GM21515 (cell line): ENCODE measurements around the gene CEP63.

Experiments
- ATAC-seq: cut with Tn5 transposase; IDR thresholded peaks from one replicate; pipeline ENCODE4 v1.9.1; 2021; ENCODE audit not compliant: unreplicated experiment

The CEP63 gene

DNA sequence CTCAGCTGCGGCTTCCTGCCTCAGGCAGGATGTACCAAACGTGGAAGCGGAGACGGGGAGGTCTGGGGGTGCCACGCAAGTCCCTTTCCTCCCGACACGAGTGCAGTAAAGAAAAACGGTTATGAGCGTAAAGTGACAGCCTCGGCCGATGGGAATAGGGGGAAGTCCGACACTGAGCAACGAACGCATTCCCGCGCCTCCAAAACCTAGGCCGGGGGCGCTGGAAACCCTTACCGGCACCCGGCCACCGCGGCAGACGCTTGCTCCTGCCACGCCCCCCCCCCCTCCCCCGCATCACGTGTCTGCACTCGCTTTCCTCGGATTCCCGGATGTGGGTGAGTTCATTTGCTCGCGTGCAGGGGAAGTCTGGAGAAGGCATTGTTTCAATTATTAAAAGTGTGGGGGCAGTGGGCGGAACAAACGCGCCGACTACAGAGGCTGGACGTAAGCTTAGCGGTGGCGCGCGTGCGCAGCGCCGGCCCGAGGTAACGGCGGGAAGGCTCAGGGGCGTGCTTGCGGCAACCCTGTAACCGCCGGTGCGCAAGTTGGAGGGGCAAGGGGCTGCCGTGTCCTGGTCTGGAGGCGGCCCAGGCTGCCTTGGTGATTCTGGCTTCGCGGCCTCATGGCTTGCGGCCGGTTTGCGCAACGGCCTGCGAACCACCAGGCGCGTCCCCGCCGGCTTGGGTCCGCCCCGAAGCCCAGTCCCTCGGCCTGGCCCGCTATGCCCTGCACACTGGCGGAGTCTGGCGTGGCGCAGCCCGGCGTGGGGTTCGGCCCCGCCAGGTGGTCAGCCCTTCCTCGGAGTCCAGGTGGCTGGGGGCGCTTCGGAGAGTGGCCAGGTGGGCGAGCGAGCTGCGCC, at the start of gene CEP63, which contains the start of gene ANAPC13:
TSS of gene CEP63 (plus strand) at position 340 of the 859 bp plus-strand sequence. CDS start 9,264 bp downstream, outside the sequence.
TSS of gene ANAPC13 (minus strand) at position 268 of the 859 bp plus-strand sequence. CDS start 3,081 bp downstream, outside the sequence.
- peak; percentile 79 for ATAC-seq

DNA sequence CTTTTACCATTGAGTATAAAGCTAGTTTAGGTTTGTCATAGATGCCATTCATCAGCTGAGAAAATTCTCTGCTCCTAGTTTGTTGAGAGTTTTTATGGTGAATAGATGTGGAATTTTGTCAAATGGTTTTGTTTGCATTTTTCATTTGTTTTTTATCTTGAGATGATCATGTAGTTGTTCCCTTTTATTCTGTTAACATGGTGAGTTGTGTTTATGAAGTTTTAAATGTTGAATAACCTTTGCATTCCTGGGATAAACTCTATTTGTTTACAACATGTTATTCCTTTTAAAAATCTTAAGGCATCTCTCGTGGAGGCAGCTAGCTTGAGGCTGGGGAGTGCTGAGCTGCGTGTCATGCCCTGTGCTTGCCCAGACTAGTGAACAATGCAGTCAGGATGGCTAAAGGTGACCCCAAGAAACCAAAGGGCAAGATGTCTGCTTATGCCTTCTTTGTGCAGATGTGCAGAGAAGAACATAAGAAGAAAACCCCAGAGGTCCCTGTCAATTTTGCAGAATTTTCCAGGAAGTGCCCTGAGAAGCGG, 48.6 kb upstream of the CEP63 start:
- no peak for ATAC-seq

GRCh38 chr3:134441321-134441720, 44.5 kb upstream of the CEP63 start:
- ATAC-seq = no peak

GRCh38 chr3:134441821-134442220, 44.0 kb upstream of the CEP63 start:
- no peak for ATAC-seq

DNA sequence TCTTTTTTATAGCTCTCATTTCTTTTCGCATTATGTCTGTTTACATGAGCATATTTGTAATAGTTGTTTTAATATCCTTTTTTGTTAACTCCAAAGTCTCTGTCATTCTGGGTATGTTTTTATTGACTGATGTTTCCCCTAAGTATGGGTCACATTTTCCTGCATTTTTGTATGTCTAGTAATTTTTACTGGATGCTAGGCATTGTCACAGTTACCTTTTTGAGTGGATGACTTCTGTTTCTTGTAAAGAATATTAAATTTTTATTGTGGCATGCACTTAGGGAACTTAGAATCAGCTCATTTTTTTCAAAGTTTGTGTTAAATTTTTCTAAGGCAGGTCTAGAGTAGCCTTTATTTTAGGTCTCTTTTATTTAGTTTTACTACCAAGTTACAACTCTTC, 40.8 kb upstream of the CEP63 start:
- ATAC-seq = no peak

GRCh38 chr3:134445636-134446035, 40.2 kb upstream of the CEP63 start:
- no peak for ATAC-seq

DNA sequence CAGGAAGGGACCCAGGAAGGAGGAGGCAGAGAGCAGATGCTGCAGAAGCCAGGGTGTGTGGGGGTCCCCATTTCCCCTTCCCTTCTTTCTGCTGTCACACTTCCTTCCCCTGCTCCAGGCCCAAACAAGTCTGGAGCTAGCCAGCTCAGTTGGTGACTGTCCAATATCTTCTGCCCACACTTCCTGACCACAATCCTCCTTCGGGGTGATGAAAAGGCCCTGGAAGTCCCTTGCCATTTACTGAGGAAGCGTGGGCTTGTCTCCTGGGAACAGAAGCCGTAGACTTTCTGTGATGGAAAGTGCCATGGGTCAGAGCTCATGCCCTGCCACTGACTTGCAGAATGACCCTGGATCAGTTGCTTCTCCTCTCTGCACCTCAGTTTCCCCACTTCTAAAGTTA, 39.1 kb upstream of the CEP63 start:
- ATAC-seq = no peak

DNA sequence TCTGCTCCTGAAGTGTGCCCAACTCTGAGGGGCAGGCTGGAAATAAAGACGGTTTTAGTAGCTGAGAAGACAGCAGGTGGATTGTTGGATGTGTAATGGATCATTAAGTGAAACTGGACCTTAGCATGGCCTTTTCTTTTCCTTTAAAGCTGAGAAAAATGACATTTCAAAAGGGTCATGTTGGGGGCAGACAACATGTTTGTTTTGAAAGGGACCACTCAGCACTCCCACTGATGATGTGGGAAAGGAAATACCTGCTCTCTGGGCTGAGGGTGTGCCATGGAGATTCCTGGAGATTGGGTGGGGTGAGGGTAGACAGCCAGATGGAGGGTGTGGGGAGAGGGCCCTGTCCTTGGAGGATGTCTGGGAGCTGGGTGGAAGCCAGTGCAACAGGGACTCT, 38.5 kb upstream of the CEP63 start:
- ATAC-seq = no peak

DNA sequence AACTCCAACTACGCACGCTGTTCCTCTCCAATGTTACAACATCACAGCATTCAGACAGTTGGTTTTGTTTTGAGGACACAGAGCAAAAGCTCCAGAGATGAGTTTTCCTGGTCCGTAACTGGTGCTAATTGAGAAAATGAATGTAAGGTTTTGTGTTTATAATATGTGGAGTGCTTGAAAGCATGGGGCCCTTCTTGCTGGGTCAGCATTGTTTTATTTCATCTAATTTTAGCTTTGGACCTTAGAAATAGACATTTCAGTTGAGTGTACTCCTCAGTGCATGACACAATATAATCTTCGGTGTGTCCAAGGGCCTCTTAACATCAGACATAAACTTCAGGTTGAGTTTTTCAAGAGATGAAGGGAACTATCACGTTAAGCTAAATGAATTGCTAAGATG, 37.2 kb upstream of the CEP63 start:
- ATAC-seq = no peak

DNA sequence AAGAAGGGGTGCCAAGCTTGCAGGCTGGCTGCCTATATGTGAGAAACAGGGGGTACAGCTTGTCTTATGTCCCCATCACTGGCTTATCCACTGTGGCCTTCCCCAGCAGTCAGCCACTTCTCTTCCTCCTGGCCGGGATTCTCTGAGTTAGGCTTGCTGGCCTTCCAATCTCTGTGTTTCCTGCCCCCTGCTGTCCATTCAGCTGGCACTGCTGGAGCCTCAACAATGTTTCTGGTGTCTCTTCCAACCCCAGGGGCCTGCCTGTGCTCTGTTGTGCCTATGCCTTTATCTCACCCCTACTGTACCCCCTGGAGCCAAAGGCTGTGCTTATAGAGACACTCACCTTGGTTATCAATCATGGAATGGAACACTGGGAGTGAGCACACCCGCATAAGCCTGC, 36.6 kb upstream of the CEP63 start:
- ATAC-seq = no peak

DNA sequence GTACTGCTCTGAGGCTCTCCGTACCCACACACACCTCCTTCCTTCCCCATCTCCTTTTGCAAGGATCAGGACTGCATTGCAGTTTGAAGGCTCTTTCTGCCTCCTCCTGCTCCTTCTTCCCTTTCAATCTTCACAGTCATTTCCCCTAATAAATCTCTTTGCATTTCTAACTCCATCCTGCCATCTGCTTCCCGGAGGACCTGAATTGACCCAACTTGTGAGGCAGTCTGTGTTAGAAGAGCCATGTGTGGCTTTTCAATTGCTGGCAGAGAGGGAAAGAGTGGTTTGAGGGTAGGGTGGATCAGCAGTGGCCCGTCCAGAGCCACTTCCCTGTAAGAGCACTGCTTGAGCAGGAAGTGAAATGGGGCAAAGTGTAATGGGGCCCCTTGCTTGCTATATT, 35.9 kb upstream of the CEP63 start:
- ATAC-seq = no peak

- ATAC-seq = no peak
Observed at GRCh38 chr3:134453631-134454030, 32.2 kb upstream of the CEP63 start.

DNA sequence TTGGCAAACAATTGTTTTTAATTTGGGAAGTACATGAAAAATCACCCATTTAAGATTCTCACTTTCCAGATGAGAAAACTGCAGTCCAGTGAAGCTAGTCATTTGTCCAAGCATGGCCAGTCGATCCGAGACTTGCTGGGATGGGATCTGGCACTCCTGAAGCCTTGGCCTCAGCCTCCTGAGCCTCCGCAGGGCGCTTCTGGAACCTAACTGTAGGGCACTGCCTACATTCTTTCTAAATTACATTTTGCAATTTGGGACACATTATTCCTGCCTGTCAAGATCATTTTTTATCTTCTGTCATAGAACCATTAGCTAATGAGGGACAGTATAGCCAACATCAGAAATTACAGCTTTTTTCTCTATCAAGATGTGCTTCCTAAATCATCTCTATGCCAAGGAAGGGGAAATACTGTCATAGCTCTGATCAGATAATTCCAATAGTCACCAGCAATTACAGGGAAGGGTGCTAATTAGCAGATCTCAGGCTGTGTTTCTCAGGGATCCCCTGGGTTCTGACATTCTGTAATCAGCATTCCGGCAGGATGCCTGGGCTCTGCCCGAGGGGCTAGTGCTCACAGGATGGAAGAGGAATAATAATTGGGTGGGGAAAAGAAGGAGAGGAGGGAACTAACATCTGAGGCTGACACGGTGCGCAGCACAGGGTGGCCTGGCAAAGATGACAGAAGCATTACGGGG, 28.3 kb upstream of the CEP63 start:
- ATAC-seq = no peak

- ATAC-seq = no peak
Observed at GRCh38 chr3:134458406-134458945, 27.4 kb upstream of the CEP63 start.

DNA sequence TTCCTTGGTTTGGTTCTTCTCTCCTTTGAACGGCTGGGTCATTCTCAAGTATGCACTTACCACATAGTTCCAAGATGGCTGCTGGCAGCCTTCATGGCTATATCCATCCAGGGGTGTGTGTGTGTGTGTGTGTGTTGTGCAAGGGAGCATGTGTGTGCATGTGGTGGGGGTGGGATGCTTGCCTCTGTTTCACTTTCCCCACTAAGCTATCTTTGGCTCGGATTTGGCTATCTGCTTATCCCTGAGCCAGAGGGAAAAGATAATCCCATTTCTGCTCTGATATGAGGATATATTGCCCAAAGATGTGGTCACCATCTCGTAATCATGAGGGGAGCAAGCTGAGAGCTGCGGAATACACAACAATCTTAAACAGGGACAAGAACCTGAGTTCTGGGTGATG, 26.3 kb upstream of the CEP63 start:
- no peak for ATAC-seq

- ATAC-seq = no peak
Observed at GRCh38 chr3:134460965-134461364, 24.9 kb upstream of the CEP63 start.

DNA sequence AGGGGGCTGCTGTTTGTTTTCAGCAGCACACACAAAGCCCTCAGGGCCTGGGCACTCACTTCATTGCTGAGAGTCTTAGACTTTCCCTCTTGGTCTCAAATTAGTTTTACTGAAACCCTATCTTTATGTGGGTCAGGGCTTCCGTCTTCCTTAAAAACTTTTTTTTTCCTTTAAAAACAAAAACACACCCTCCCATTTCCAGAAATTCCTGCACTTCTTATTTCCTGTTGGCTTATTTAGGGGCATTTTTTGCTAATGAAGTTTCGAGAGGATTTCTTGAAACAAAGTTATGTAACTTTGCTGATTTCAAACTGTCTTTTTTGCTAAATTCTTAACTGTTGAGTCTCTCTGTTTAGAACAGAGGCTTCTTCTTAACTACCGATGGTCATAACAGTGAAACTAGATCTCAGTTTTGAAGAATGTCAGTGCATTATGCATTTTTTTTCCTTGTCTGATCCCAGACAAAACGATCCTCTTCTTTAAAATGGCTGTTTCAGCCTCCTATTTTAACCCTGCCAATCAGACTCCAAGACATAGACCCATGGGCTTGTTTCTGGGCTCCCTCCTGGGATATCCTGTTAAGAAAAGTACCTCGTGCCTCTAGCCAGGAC, 23.4 kb upstream of the CEP63 start:
- ATAC-seq = no peak

DNA sequence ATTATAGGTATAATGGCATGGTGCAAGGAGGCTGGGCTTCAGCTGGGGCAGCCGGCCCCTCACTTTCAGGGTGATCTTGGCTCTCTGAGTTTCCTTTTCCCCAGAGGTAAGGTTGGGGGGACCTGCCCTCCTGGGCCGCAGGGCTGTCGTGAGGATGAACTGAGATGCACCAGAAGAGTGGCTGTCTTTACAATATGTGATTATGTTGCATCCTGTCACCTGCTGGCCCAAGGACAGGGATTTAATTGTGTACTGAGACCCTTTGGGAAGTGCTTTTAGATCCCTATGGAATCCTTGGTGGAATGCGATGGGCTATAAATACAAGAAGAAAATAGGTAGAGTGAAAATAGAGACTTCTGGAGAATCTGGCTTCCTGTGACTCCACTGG, 22.2 kb upstream of the CEP63 start:
- no peak for ATAC-seq

DNA sequence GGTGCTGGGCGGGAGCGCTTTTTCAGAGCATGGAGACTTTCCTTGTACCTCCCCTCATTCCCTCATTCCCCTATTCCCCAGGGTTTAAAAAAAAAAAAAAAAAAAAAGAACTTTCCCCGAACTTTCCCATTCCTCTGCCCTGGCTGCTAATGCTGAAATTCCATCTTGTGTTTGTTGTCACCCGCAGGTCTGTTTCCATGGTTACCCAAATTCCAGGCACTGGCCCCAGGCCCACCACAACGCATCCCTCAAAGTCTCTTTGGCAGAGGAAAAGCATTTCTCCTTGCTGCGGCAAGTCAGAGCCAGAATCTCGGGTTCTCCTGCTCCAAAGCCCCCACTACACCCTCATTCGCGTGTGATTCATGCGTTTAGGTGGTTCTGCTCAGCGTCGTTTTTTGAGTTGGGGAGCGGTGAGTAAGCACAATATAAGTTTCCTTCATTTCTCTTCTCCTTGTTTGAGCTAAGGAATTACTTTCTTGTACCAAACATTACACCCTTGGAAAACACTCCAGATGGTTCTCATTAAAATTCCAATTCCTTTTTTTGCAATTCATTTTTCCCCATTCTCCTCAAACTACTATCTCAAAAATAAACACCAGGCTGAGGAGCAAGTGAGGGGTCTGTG, 21.7 kb upstream of the CEP63 start:
- no peak for ATAC-seq

- no peak for ATAC-seq
Observed at GRCh38 chr3:134464689-134465365, 21.0 kb upstream of the CEP63 start.
